HEK293 (cell line): ENCODE measurements around the gene ELAVL2.

ENCODE experiments used
- CTCF ChIA-PET: fragments of 350-600 bp; formaldehyde crosslinking; extraction: SDS; loops from one replicate; lab custom pipeline; 2021; ENCODE audit warnings: antibody characterized with exemption; lab: Yijun Ruan, JAX
- POLR2A ChIA-PET: fragments of 300-600 bp; formaldehyde crosslinking; extraction: SDS; loops from one replicate; lab custom pipeline; 2020; ENCODE audit warnings: antibody characterized with exemption, inconsistent platforms; lab: Yijun Ruan, JAX
- H3K27ac ChIP-seq: fragments of 200-500 bp; sonication (Bioruptor generic); 2 replicates; pipeline ENCODE4 v1.5.1; 2014; ENCODE audit warnings: low read depth, low read length, control low read depth, inconsistent platforms; ENCODE audit errors: extremely low read depth
- H3K36me3 ChIP-seq, 2 experiments: fragments of 200-500 bp in 1 of 2; sonication (Bioruptor generic) in 1 of 2; 1 replicate in 1 of 2; 2 replicates in 1 of 2; pipeline ENCODE4 v1.5.1; 2014 to 2017; ENCODE audit warnings: inconsistent platforms in 2 of 2, low read length in 2 of 2; ENCODE audit not compliant: control insufficient read depth in 2 of 2, insufficient read depth in 1 of 2
- H3K4me1 ChIP-seq: fragments of 200-500 bp; sonication (Bioruptor generic); 2 replicates; pipeline ENCODE4 v1.5.1; 2014; ENCODE audit warnings: mild to moderate bottlenecking, low read length, inconsistent platforms; ENCODE audit not compliant: control insufficient read depth, insufficient read depth
- H3K4me3 ChIP-seq: 2 replicates; pipeline ENCODE4 v1.5.1; 2011; ENCODE audit warnings: low read depth, mild to moderate bottlenecking, control low read depth, low read length, moderate library complexity
- H3K9me3 ChIP-seq: fragments of 200-500 bp; sonication (Bioruptor generic); 2 replicates; pipeline ENCODE4 v1.5.1; 2014; ENCODE audit warnings: low read depth, low read length, inconsistent platforms; ENCODE audit not compliant: control insufficient read depth, insufficient read depth
- BCL11B ChIP-seq: fragments of 450-650 bp; formaldehyde crosslinking; IDR thresholded peaks from 2 replicates; pipeline ENCODE4 v1.5.1; 2016; ENCODE audit warnings: low read depth, missing biosample characterization, missing genetic modification characterization
- HOXD13 ChIP-seq: sonication (generic); formaldehyde crosslinking; IDR thresholded peaks from 2 replicates; pipeline ENCODE4 v1.8.0; 2022; ENCODE audit warnings: missing genetic modification reagents, borderline replicate concordance
- KLF10 ChIP-seq: fragments of 450-650 bp; IDR thresholded peaks from 2 replicates; pipeline ENCODE4 v1.5.1; 2018; ENCODE audit warnings: missing biosample characterization, mild to moderate bottlenecking, missing genetic modification characterization
- MEIS1 ChIP-seq: sonication (generic); formaldehyde crosslinking; IDR thresholded peaks from 2 replicates; pipeline ENCODE4 v1.8.1; 2022; ENCODE audit warnings: missing genetic modification reagents, mild to moderate bottlenecking, borderline replicate concordance
- SP3 ChIP-seq: fragments of 450-650 bp; formaldehyde crosslinking; IDR thresholded peaks from 2 replicates; pipeline ENCODE4 v1.5.1; 2016; ENCODE audit warnings: missing biosample characterization, missing genetic modification characterization
- YY2 ChIP-seq: fragments of 450-650 bp; formaldehyde crosslinking; IDR thresholded peaks from 2 replicates; pipeline ENCODE4 v1.5.1; 2016; ENCODE audit warnings: missing biosample characterization, missing genetic modification characterization
- ZBTB17 ChIP-seq: fragments of 450-650 bp; formaldehyde crosslinking; IDR thresholded peaks from 2 replicates; pipeline ENCODE4 v1.5.1; 2016; ENCODE audit warnings: missing biosample characterization, missing genetic modification characterization
- ZBTB20 ChIP-seq: fragments of 450-650 bp; formaldehyde crosslinking; IDR thresholded peaks from 2 replicates; pipeline ENCODE4 v1.5.1; 2016; ENCODE audit warnings: missing biosample characterization, missing genetic modification characterization
- ZBTB21 ChIP-seq: fragments of 450-650 bp; formaldehyde crosslinking; IDR thresholded peaks from 2 replicates; pipeline ENCODE4 v1.5.1; 2017; ENCODE audit warnings: missing biosample characterization, missing genetic modification characterization
- ZBTB49 ChIP-seq: fragments of 450-650 bp; formaldehyde crosslinking; IDR thresholded peaks from 2 replicates; pipeline ENCODE4 v1.5.1; 2016; ENCODE audit warnings: missing biosample characterization, missing genetic modification characterization, low read depth
- ZNF133 ChIP-seq: fragments of 450-650 bp; formaldehyde crosslinking; IDR thresholded peaks from 2 replicates; pipeline ENCODE4 v1.5.1; 2016; ENCODE audit warnings: missing biosample characterization, missing genetic modification characterization
- ZNF18 ChIP-seq: fragments of 450-650 bp; formaldehyde crosslinking; IDR thresholded peaks from 2 replicates; pipeline ENCODE4 v1.5.1; 2016; ENCODE audit warnings: missing biosample characterization, missing genetic modification characterization
- ZNF433 ChIP-seq: fragments of 450-650 bp; formaldehyde crosslinking; IDR thresholded peaks from 2 replicates; pipeline ENCODE4 v1.5.1; 2016; ENCODE audit warnings: missing biosample characterization, missing genetic modification characterization, low read depth
- ZNF449 ChIP-seq: fragments of 450-650 bp; formaldehyde crosslinking; IDR thresholded peaks from 2 replicates; pipeline ENCODE4 v1.5.1; 2017; ENCODE audit warnings: missing biosample characterization, mild to moderate bottlenecking, missing genetic modification characterization, moderate library complexity
- ZNF473 ChIP-seq: fragments of 450-650 bp; formaldehyde crosslinking; IDR thresholded peaks from 2 replicates; pipeline ENCODE4 v1.5.1; 2017; ENCODE audit warnings: missing biosample characterization, missing genetic modification characterization
- ZNF513 ChIP-seq: fragments of 450-650 bp; IDR thresholded peaks from 2 replicates; pipeline ENCODE4 v1.5.1; 2018; ENCODE audit warnings: missing biosample characterization, missing genetic modification characterization
- ZNF514 ChIP-seq: fragments of 450-650 bp; formaldehyde crosslinking; IDR thresholded peaks from 2 replicates; pipeline ENCODE4 v1.5.1; 2016; ENCODE audit warnings: missing biosample characterization, missing genetic modification characterization
- ZNF629 ChIP-seq: fragments of 450-650 bp; formaldehyde crosslinking; IDR thresholded peaks from 2 replicates; pipeline ENCODE4 v1.5.1; 2017; ENCODE audit warnings: missing biosample characterization, missing genetic modification characterization
- ZNF701 ChIP-seq: fragments of 450-650 bp; formaldehyde crosslinking; IDR thresholded peaks from 2 replicates; pipeline ENCODE4 v1.5.1; 2016; ENCODE audit warnings: missing biosample characterization, missing genetic modification characterization
- ZNF776 ChIP-seq: fragments of 450-650 bp; formaldehyde crosslinking; IDR thresholded peaks from 2 replicates; pipeline ENCODE4 v1.5.0; 2017; ENCODE audit warnings: missing biosample characterization, missing genetic modification characterization, borderline replicate concordance
- ZNF791 ChIP-seq: fragments of 450-650 bp; formaldehyde crosslinking; IDR thresholded peaks from 2 replicates; pipeline ENCODE4 v1.5.1; 2016; ENCODE audit warnings: missing biosample characterization, missing genetic modification characterization
- TF ChIP-seq, protein P1 (sequence below): sonication (generic); formaldehyde crosslinking; IDR thresholded peaks from 2 replicates; pipeline ENCODE4 v1.8.1; 2022; ENCODE audit warnings: mild to moderate bottlenecking, moderate library complexity, missing genetic modification reagents
- TF ChIP-seq, protein P2 (sequence below): fragments of 450-650 bp; formaldehyde crosslinking; optimal IDR thresholded peaks from 2 replicates; pipeline ENCODE3; 2016; ENCODE audit warnings: missing biosample characterization, mild to moderate bottlenecking, missing genetic modification characterization
- TF ChIP-seq, protein P3 (sequence below): IDR thresholded peaks from 2 replicates; pipeline ENCODE4 v1.6.1; 2011; ENCODE audit warnings: mild to moderate bottlenecking, low read depth, low read length, borderline replicate concordance

Gene ELAVL2

GRCh38 chr9:23693374-23693773, 132.7 kb downstream of the ELAVL2 start:
- ChIA-PET CTCF (interaction anchor here (0.7 kb wide), 1 partner anchor 9 kb away, joined by 3 read pairs; no protein-coding TSS in a partner anchor), POLR2A (no interaction called here)
- no peaks in the 10 kb centered on the region for H3K9me3 ChIP-seq
- TF ChIP-seq ZNF18 = no peak
- TF ChIP-seq, protein P1, sequence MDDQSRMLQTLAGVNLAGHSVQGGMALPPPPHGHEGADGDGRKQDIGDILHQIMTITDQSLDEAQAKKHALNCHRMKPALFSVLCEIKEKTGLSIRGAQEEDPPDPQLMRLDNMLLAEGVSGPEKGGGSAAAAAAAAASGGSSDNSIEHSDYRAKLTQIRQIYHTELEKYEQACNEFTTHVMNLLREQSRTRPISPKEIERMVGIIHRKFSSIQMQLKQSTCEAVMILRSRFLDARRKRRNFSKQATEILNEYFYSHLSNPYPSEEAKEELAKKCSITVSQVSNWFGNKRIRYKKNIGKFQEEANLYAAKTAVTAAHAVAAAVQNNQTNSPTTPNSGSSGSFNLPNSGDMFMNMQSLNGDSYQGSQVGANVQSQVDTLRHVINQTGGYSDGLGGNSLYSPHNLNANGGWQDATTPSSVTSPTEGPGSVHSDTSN (CRISPR knock-in tag) = no peak
- no peak for TF ChIP-seq ZBTB21
- TF ChIP-seq BCL11B (tag by site-specific recombination) = no peak
- no peak for TF ChIP-seq ZNF133 (tag by site-specific recombination)
- no peak for TF ChIP-seq ZBTB17 (tag by site-specific recombination)
- TF ChIP-seq SP3 (tag by site-specific recombination) = no peak
- TF ChIP-seq, protein P2, sequence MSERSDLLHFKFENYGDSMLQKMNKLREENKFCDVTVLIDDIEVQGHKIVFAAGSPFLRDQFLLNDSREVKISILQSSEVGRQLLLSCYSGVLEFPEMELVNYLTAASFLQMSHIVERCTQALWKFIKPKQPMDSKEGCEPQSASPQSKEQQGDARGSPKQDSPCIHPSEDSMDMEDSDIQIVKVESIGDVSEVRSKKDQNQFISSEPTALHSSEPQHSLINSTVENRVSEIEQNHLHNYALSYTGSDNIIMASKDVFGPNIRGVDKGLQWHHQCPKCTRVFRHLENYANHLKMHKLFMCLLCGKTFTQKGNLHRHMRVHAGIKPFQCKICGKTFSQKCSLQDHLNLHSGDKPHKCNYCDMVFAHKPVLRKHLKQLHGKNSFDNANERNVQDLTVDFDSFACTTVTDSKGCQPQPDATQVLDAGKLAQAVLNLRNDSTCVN (tag by site-specific recombination) = no peak
- TF ChIP-seq, all 188 proteins: peak for 0
- Histone ChIP-seq H3K4me1 (no peaks in the 10 kb centered on the region), H3K4me3 (no peak overlapping the region), H3K36me3 (peaks cover 0 to 5% of the 10 kb centered on the region in 2 experiments; a peak in 2 of 3 replicates), H3K27ac (no peak overlapping the region)

- H3K9me3 ChIP-seq = no peaks in the 10 kb centered on the region
- CTCF ChIA-PET = no interaction called here
- H3K36me3 ChIP-seq = no peaks in the 10 kb centered on the region
- no peak overlapping the region for H3K27ac ChIP-seq
- no peak overlapping the region for H3K4me3 ChIP-seq
- POLR2A ChIA-PET = no interaction called here
- peaks cover 3% of the 10 kb centered on the region; the same call in 1 of the 2 replicates for H3K4me1 ChIP-seq
- TF ChIP-seq YY2 (tag by site-specific recombination) = no peak
- TF ChIP-seq KLF10 = no peak
- no peak for TF ChIP-seq ZNF701 (tag by site-specific recombination)
- TF ChIP-seq, protein P3, sequence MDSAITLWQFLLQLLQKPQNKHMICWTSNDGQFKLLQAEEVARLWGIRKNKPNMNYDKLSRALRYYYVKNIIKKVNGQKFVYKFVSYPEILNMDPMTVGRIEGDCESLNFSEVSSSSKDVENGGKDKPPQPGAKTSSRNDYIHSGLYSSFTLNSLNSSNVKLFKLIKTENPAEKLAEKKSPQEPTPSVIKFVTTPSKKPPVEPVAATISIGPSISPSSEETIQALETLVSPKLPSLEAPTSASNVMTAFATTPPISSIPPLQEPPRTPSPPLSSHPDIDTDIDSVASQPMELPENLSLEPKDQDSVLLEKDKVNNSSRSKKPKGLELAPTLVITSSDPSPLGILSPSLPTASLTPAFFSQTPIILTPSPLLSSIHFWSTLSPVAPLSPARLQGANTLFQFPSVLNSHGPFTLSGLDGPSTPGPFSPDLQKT = no peak
- TF ChIP-seq ZNF513 (tag by site-specific recombination) = no peak
- no peak for TF ChIP-seq ZNF514 (tag by site-specific recombination)
- TF ChIP-seq ZNF433 = no peak
- TF ChIP-seq ZNF629 = no peak
- TF ChIP-seq MEIS1 (CRISPR knock-in tag) = no peak
- TF ChIP-seq ZNF449 (tag by site-specific recombination) = no peak
- no peak for TF ChIP-seq ZNF473 (tag by site-specific recombination)
- TF ChIP-seq ZBTB49 = no peak
- TF ChIP-seq HOXD13 (CRISPR knock-in tag) = no peak
- TF ChIP-seq ZBTB20 (tag by site-specific recombination) = no peak
- no peak for TF ChIP-seq ZNF776 (tag by site-specific recombination)
- no peak for TF ChIP-seq ZNF791 (tag by site-specific recombination)
Measured at GRCh38 chr9:23686896-23687295, 139.1 kb downstream of the ELAVL2 start.
